Activated T-cell treated with anti-CD3 and anti-CD28 coated beads, Interleukin-2, amount 50 U/mL, for 24 hours (primary cell): ENCODE measurements around the gene F2RL3.

ENCODE experiments used
- DNase-seq: peaks from one replicate; pipeline ENCODE4 v3.0.0-alpha.2; 2020
- H3K27ac Mint-ChIP-seq: 2 replicates; pipeline ENCODE4 v1.8.0; 2020; ENCODE audit warnings: mild to moderate bottlenecking, mixed read lengths
- H3K27me3 Mint-ChIP-seq: 2 replicates; pipeline ENCODE4 v1.8.0; 2020; ENCODE audit warnings: mixed read lengths
- H3K36me3 Mint-ChIP-seq: 2 replicates; pipeline ENCODE4 v1.8.0; 2020; ENCODE audit warnings: low read depth, mixed read lengths
- H3K4me1 Mint-ChIP-seq: 2 replicates; pipeline ENCODE4 v1.8.0; 2020; ENCODE audit warnings: low read depth, mixed read lengths
- H3K4me3 Mint-ChIP-seq: 2 replicates; pipeline ENCODE4 v1.8.0; 2020; ENCODE audit warnings: mild to moderate bottlenecking, moderate library complexity, mixed read lengths
- H3K9me3 Mint-ChIP-seq: 2 replicates; pipeline ENCODE4 v1.8.0; 2020; ENCODE audit warnings: mixed read lengths

Gene F2RL3

DNA sequence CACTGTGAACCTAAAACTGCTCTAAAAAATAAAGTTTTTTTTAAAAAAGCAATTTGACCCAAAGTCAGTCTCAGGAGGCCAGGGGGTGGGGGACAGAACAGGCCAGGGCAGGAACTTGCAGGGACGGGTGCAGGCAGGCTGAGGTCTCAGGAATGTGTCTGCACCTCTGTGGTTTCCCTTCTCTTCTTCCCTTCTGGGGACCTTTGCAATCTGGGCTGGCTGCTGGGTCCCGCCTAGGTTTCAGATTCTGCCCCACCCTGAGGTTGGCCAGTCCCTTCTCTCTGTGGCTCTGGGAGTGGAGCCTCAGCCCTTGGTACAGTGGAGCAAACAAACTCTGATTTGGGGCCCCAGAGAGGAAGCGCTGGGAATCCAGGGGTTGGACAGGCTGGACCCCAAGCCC is 5.3 kb upstream of the F2RL3 start:
- H3K27me3 Mint-ChIP-seq: peaks cover 13% of the 10 kb centered on the region
- H3K4me3 Mint-ChIP-seq: no peak overlapping the region
- no peak for DNase-seq
- no peak overlapping the region for H3K27ac Mint-ChIP-seq
- H3K4me1 Mint-ChIP-seq: peaks cover 1% of the 10 kb centered on the region
- peaks cover 22% of the 10 kb centered on the region for H3K9me3 Mint-ChIP-seq
- peaks cover 34% of the 10 kb centered on the region for H3K36me3 Mint-ChIP-seq

GRCh38 chr19:16885166-16885565 is 3.6 kb upstream of the F2RL3 start:
- H3K4me3 Mint-ChIP-seq: no peak overlapping the region
- H3K27me3 Mint-ChIP-seq: peaks cover 24% of the 10 kb centered on the region
- H3K27ac Mint-ChIP-seq: no peak overlapping the region
- H3K4me1 Mint-ChIP-seq: peaks cover 7% of the 10 kb centered on the region
- peaks cover 19% of the 10 kb centered on the region for H3K36me3 Mint-ChIP-seq
- no peak for DNase-seq
- H3K9me3 Mint-ChIP-seq: peaks cover 21% of the 10 kb centered on the region

DNA sequence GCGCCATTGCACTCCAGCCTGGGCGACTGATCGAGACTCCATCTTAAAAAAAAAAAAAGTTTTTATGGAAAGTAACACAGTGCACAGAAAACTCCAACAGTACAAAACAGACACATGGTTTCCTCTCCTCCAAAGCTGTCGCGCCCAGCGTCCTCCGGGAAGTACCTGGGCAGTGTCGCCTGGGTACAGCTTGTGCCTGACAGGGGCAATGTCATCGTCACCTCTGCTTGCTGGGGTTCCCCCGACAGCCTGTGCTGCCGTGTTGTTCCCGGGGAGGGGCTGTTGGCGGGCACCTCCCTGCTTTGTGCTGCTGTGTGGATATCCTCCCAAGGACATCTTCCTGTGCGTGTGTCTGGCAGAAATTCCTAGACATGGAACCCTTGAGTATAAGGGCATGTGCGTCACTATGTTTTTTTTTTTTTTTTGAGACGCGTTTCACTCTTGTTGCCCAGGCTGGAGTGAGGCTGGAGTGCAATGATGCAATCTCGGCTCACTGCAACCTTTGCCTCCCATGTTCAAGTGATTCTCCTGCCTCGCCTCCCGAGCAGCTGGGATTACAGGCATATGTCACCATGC is 2.4 kb upstream of the F2RL3 start:
- H3K9me3 Mint-ChIP-seq: peaks cover 14% of the 10 kb centered on the region
- H3K27me3 Mint-ChIP-seq: peaks cover 28% of the 10 kb centered on the region
- no peak overlapping the region for H3K4me3 Mint-ChIP-seq
- H3K4me1 Mint-ChIP-seq: peaks cover 7% of the 10 kb centered on the region
- peaks cover 7% of the 10 kb centered on the region for H3K36me3 Mint-ChIP-seq
- no peak overlapping the region for H3K27ac Mint-ChIP-seq
- DNase-seq: no peak

- Mint-ChIP-seq H3K27ac (no peak overlapping the region), H3K27me3 (peaks cover 35% of the 10 kb centered on the region), H3K9me3 (peaks cover 5% of the 10 kb centered on the region), H3K36me3 (no peaks in the 10 kb centered on the region), H3K4me1 (peaks cover 7% of the 10 kb centered on the region), H3K4me3 (no peak overlapping the region)
- no peak for DNase-seq
These were observed 1.2 kb upstream of the F2RL3 start for GRCh38 chr19:16887353-16888265.

- no peak for DNase-seq
- Mint-ChIP-seq H3K27me3 (peaks cover 51% of the 10 kb centered on the region), H3K4me3 (no peak overlapping the region), H3K4me1 (peaks cover 13% of the 10 kb centered on the region), H3K36me3 (no peaks in the 10 kb centered on the region), H3K27ac (no peak overlapping the region), H3K9me3 (no peaks in the 10 kb centered on the region)
These were observed 625 bp downstream of the F2RL3 start for GRCh38 chr19:16889366-16889882.

GRCh38 chr19:16889883-16890460 is 1.2 kb downstream of the F2RL3 start:
- Mint-ChIP-seq H3K27ac (no peak overlapping the region), H3K9me3 (no peaks in the 10 kb centered on the region), H3K4me3 (no peak overlapping the region), H3K27me3 (peaks cover 56% of the 10 kb centered on the region), H3K4me1 (peaks cover 13% of the 10 kb centered on the region), H3K36me3 (no peaks in the 10 kb centered on the region)
- DNase-seq: no peak

- H3K4me1 Mint-ChIP-seq: peaks cover 13% of the 10 kb centered on the region
- H3K4me3 Mint-ChIP-seq: no peak overlapping the region
- no peaks in the 10 kb centered on the region for H3K9me3 Mint-ChIP-seq
- no peaks in the 10 kb centered on the region for H3K36me3 Mint-ChIP-seq
- no peak overlapping the region for H3K27ac Mint-ChIP-seq
- DNase-seq: no peak
- H3K27me3 Mint-ChIP-seq: peaks cover 63% of the 10 kb centered on the region
These were observed 1.8 kb downstream of the F2RL3 start for GRCh38 chr19:16890461-16891184.

- Mint-ChIP-seq H3K9me3 (no peaks in the 10 kb centered on the region), H3K4me3 (no peak overlapping the region), H3K27ac (no peak overlapping the region), H3K27me3 (peaks cover 68% of the 10 kb centered on the region), H3K36me3 (no peaks in the 10 kb centered on the region), H3K4me1 (peaks cover 15% of the 10 kb centered on the region)
- no peak for DNase-seq
These were observed 3.0 kb downstream of the F2RL3 start for GRCh38 chr19:16891696-16892382.

DNA sequence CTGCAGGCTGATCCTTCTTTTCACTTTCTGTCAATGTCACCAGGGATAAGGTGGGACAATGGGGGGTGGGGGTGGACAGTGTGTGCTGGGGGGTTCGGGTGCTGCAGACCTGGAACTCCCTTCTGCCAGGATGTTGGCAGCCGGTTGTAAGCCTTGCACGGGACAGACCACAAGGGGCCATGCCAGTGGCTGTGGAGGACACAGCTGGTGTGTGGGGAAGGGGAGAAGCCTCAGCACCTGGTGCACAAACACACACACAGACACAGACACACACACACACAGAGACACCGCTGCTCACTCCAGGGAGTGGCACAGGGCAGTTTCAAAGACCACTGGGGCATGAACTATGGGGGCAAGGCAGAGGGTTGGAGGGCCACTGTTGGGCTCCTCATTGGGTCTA is 3.6 kb downstream of the F2RL3 start:
- Mint-ChIP-seq H3K27me3 (peaks cover 64% of the 10 kb centered on the region), H3K36me3 (no peaks in the 10 kb centered on the region), H3K4me3 (no peak overlapping the region), H3K9me3 (no peaks in the 10 kb centered on the region), H3K4me1 (peaks cover 15% of the 10 kb centered on the region), H3K27ac (no peak overlapping the region)
- DNase-seq: no peak

DNA sequence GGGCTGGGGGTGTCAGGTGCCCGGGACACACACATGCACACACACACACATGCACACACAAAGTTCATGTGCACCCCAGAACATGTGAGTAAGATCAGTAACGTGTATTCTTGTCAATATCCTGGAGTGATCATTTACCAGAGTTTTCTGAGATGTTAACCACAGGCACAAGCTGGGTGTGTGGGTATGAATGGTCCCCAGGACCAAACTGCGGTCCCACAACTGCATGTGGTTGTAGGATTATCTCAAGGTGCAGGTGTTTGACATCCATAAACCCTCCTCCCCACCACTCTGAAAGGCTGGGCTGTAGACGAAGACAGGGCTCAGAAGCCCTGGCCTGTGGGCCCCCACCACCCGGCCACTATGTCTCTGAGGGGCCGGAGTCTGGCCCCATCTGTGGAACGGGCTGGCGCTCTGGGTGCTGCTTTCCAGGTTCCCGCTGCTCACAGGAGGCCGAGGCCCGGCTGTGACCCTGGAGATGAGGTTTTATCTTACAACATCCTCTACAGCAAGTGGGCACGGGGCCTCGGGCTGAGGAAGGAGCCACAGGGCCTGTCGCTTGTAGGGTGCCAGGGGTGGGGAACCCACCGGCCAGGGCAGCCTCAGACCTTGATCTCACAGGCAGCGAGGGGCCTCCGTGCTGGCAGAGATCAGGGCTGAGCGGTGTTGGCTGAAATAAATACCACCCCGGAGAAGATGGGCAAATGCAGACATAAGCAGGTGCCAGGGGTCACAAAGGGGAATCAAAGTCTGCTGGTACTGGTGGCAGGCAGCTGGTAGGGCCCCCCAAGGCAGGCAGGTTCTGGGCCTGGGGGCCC is 4.3 kb downstream of the F2RL3 start:
- H3K27me3 Mint-ChIP-seq: peaks cover 60% of the 10 kb centered on the region
- peaks cover 15% of the 10 kb centered on the region for H3K4me1 Mint-ChIP-seq
- H3K27ac Mint-ChIP-seq: no peak overlapping the region
- no peaks in the 10 kb centered on the region for H3K36me3 Mint-ChIP-seq
- no peaks in the 10 kb centered on the region for H3K9me3 Mint-ChIP-seq
- no peak overlapping the region for H3K4me3 Mint-ChIP-seq
- no peak for DNase-seq

DNA sequence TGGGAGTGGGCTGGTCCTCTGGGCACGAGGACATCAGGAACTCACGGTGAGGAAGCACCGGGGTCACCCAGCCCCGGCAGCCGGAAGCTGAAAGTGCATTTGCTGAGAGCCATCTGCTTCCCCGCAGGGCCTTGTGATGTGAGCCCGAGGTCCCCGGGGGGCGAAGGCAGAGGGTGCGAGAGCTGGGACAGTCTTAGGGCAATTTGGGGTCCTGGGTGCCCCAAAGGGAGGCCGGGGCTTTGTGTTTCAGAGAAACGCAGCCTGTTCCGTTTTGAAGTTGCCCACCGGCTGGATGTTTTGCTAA is 4.8 kb downstream of the F2RL3 start:
- peaks cover 17% of the 10 kb centered on the region for H3K4me1 Mint-ChIP-seq
- no peak overlapping the region for H3K4me3 Mint-ChIP-seq
- H3K9me3 Mint-ChIP-seq: no peaks in the 10 kb centered on the region
- peaks cover 60% of the 10 kb centered on the region for H3K27me3 Mint-ChIP-seq
- no peak overlapping the region for H3K27ac Mint-ChIP-seq
- DNase-seq: no peak
- H3K36me3 Mint-ChIP-seq: no peaks in the 10 kb centered on the region

DNA sequence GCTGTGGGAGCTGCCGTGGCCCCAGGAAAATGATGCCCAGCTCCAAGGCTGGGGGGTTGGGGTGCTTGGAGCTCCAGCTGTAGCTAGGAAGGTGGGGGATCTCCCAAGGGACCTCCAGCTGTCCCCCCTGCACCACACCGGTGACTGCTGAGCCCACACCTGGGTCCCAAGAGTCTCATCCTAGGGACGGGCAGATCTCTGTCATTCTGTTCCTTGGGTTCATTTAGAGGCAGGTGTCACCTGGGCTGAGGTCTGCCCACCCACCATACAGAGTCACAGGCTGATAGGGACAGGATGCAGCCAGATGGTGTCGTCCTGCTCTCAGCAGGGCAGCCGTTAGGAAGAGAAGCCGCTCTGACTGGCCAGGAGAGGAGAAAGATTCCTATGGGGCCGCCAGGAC is 5.3 kb downstream of the F2RL3 start:
- no peak for DNase-seq
- H3K4me3 Mint-ChIP-seq: no peak overlapping the region

DNA sequence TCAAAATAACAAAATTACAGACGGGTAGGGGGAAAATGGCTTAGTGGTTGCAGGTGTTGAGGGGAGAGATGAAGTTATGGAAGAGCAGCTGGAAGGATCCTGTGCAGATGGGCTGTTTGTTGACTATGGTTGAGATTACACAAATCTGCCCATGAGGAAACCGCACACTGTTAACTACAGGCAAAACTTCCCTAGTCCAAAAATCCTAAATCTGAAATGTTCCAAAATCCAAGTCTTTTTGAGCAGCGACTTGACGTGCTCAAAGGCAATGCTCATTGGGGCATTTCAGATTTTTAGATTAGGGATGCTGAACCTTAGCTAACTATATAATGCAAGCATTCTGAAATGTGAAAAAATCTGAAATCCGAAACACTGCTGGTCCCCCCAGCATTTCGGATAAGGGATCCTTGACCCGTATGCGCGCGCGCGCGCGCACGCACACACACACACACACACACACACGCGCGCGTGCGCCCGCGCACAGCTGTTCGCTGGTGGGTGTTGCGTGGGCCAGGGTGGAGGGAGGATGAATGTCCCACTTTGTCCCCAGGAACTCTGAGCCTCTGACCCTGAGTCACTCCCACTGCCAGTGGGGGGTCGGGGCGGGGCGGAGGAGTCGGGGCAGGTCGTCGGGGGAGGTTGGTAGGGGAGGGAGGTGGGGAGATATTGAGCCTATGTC is 6.8 kb downstream of the F2RL3 start:
- peaks cover 51% of the 10 kb centered on the region for H3K27me3 Mint-ChIP-seq
- no peaks in the 10 kb centered on the region for H3K9me3 Mint-ChIP-seq
- no peaks in the 10 kb centered on the region for H3K36me3 Mint-ChIP-seq

More for the DNA sequence above, 5.3 kb downstream of the F2RL3 start:
- peaks cover 14% of the 10 kb centered on the region for H3K4me1 Mint-ChIP-seq
- no peak overlapping the region for H3K27ac Mint-ChIP-seq
- H3K27me3 Mint-ChIP-seq: peaks cover 60% of the 10 kb centered on the region
- H3K9me3 Mint-ChIP-seq: no peaks in the 10 kb centered on the region
- H3K36me3 Mint-ChIP-seq: no peaks in the 10 kb centered on the region

More for the DNA sequence above, 6.8 kb downstream of the F2RL3 start:
- no peak for DNase-seq
- H3K4me1 Mint-ChIP-seq: peaks cover 18% of the 10 kb centered on the region
- peak overlapping the region; percentile 6 for H3K4me3 Mint-ChIP-seq
- no peak overlapping the region for H3K27ac Mint-ChIP-seq
